K562 (cell line): Measurements from ENCODE around the gene MYLIP. TPM values are rescaled to one million over a fixed set of nuclear protein-coding genes. Genes with fewer than 3 reads are reported as not detected.

Source experiments
- ARID1B ChIP-seq: fragments of 450-650 bp; IDR thresholded peaks from 2 replicates; pipeline ENCODE4 v1.6.1; 2016; ENCODE audit warnings: antibody characterized with exemption, mild to moderate bottlenecking, inconsistent platforms
- BHLHE40 ChIP-seq: IDR thresholded peaks from 2 replicates; pipeline ENCODE4 v1.6.1; 2011; ENCODE audit warnings: low read length, improper control_type of control experiment
- CBFA2T3 ChIP-seq: fragments of 450-650 bp; IDR thresholded peaks from 2 replicates; pipeline ENCODE4 v1.6.1; 2017
- DDX20 ChIP-seq: fragments of 450-650 bp; IDR thresholded peaks from 2 replicates; pipeline ENCODE4 v1.6.1; 2016; ENCODE audit warnings: missing genetic modification characterization, low read depth, mild to moderate bottlenecking, missing compliant biosample characterization, moderate library complexity
- EGR1 ChIP-seq: fragments of 450-650 bp; conservative IDR thresholded peaks from 2 replicates; pipeline ENCODE4 v1.6.1; 2017; ENCODE audit warnings: mild to moderate bottlenecking
- FOS ChIP-seq: IDR thresholded peaks from 3 replicates; pipeline ENCODE4 v1.6.1; 2011; ENCODE audit not compliant: insufficient read length; ENCODE audit errors: extremely low read depth
- FOXK1 ChIP-seq: sonication (generic); formaldehyde crosslinking; IDR thresholded peaks from 2 replicates; pipeline ENCODE4 v1.8.0; 2022; ENCODE audit warnings: missing genetic modification reagents, mild to moderate bottlenecking, borderline replicate concordance
- FOXP1 ChIP-seq: sonication (generic); formaldehyde crosslinking; IDR thresholded peaks from 2 replicates; pipeline ENCODE4 v1.8.0; 2022; ENCODE audit warnings: mild to moderate bottlenecking, missing genetic modification reagents
- HCFC1 ChIP-seq: IDR thresholded peaks from 2 replicates; pipeline ENCODE4 v1.6.1; 2012; ENCODE audit warnings: low read depth, low read length, improper control_type of control experiment
- KAT2B ChIP-seq: IDR thresholded peaks from one replicate; pipeline ENCODE4 v1.6.1; 2012; ENCODE audit warnings: low read depth, mild to moderate bottlenecking, control low read depth, inconsistent platforms, low read length, moderate library complexity
- L3MBTL2 ChIP-seq: fragments of 450-650 bp; IDR thresholded peaks from 2 replicates; pipeline ENCODE4 v1.6.1; 2016; ENCODE audit warnings: mild to moderate bottlenecking, moderate library complexity
- MEF2A ChIP-seq: IDR thresholded peaks from 2 replicates; pipeline ENCODE4 v1.6.1; 2011; ENCODE audit warnings: low read depth, mild to moderate bottlenecking, low read length, moderate library complexity; ENCODE audit not compliant: control insufficient read depth
- RCOR1 ChIP-seq, 2 experiments: IDR thresholded peaks; 2 replicates each; pipeline ENCODE4 v1.6.1; 2012; ENCODE audit warnings: low read depth in 2 of 2, low read length in 2 of 2, borderline replicate concordance in 1 of 2, improper control_type of control experiment in 1 of 2
- RFX5 ChIP-seq: IDR thresholded peaks from 2 replicates; pipeline ENCODE4 v1.6.1; 2011; ENCODE audit warnings: low read depth, mild to moderate bottlenecking, improper control_type of control experiment, low read length
- SOX6 ChIP-seq: fragments of 450-650 bp; IDR thresholded peaks from 2 replicates; pipeline ENCODE4 v1.6.1; 2014; ENCODE audit warnings: mild to moderate bottlenecking
- TEAD4 ChIP-seq, 2 experiments: sonication (generic) in 1 of 2; formaldehyde crosslinking in 1 of 2; IDR thresholded peaks; 2 replicates each; pipeline versions ENCODE4 v1.6.1 to v1.8.0; 2012 to 2022; ENCODE audit warnings: borderline replicate concordance in 1 of 2, inconsistent platforms in 1 of 2, low read length in 1 of 2, mild to moderate bottlenecking in 1 of 2, missing genetic modification reagents in 1 of 2
- TRIM24 ChIP-seq, 2 experiments: fragments of 450-650 bp; IDR thresholded peaks; 2 replicates each; pipeline ENCODE4 v1.6.1; 2016
- U2AF2 ChIP-seq: fragments of 200-400 bp; formaldehyde crosslinking; optimal IDR thresholded peaks from 2 replicates; pipeline ENCODE3; 2017; ENCODE audit warnings: low read depth, mild to moderate bottlenecking, low read length
- ZFP36 ChIP-seq: fragments of 150-350 bp; IDR thresholded peaks from 2 replicates; pipeline ENCODE4 v1.6.1; 2018; ENCODE audit warnings: low read length, low read depth; ENCODE audit not compliant: partially characterized antibody
- polyA plus RNA-seq, 8 experiments: library from polyadenylated mRNA; depleted of rRNA in 4 of 8; stranded (reverse) in 5 of 8; unstranded in 3 of 8; fragments of >200 nt; fragmentation: Nextera tagmentation in 2 of 8; fragmentation: Illumina TruSeq in 1 of 8; extraction: Ambion mirVana in 2 of 8; extraction: Trizol in 1 of 8; gene quantifications; 2 replicates each; pipeline versions ENCODE4 v1.2.1 to v1.2.3, GENCODE V29; 2011 to 2014; ENCODE audit warnings: inconsistent platforms in 1 of 8, missing spikeins in 1 of 8
- total RNA-seq, 7 experiments: library from RNA; depleted of rRNA in 6 of 7; stranded (reverse); fragments of >200 nt in 6 of 7; fragmentation: Illumina TruSeq in 2 of 7; extraction: Trizol in 2 of 7; gene quantifications; 2 replicates each; pipeline versions ENCODE4 v1.2.1 to v1.2.3, GENCODE V29; 2011 to 2021; ENCODE audit warnings: low replicate concordance in 1 of 7
- TF ChIP-seq, protein P1 (sequence below): IDR thresholded peaks from 2 replicates; pipeline ENCODE4 v1.6.1; 2014; ENCODE audit warnings: antibody characterized with exemption
- TF ChIP-seq, protein P2 (sequence below): fragments of 250-450 bp; sonication (Bioruptor Pico); IDR thresholded peaks from 2 replicates; pipeline ENCODE4 v1.5.0; 2021; ENCODE audit warnings: mild to moderate bottlenecking, moderate library complexity
- TF ChIP-seq, protein P3 (sequence below): sonication (generic); formaldehyde crosslinking; IDR thresholded peaks from 2 replicates; pipeline ENCODE4 v1.8.0; 2022; ENCODE audit warnings: missing genetic modification reagents, mild to moderate bottlenecking, borderline replicate concordance

MYLIP gene
- total and polyA plus RNA-seq, 9 of the 15 experiments (the other 6 are each of a cell fraction or from before 2014, with no cell fraction given), result 10.8 to 43.5 (median 31.5) TPM

DNA sequence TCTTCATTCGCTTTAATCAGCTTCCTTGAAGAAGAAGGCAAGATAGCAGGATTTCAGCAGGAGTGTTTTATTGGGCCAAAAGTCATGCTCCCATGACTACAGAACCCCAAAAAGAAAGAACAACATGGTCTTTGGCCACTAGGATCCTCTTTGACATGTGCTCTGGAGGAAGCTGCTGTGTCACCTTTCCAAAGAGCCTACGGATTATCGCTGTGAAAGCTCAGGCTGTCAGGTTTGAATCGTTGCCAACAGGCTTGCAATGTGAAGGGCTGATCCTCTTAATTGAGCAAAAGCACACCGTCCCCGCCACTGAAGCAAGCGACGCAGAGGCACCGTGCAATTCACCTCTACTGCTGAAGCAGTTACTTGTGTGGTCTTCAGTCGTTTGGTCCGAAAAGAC lies 29.0 kb downstream of the MYLIP start (continued):
- no peak for TF ChIP-seq DDX20
- no peak for TF ChIP-seq U2AF2
- TF ChIP-seq EGR1, result no peak
- TF ChIP-seq BHLHE40, result peak; percentile 43; the same call in 1 of the 2 replicates
- no peak for TF ChIP-seq KAT2B
- no peak for TF ChIP-seq FOXP1 (CRISPR knock-in tag)
- TF ChIP-seq ARID1B, result peak; percentile 65
- 0 out of 2 replicates have a peak, but pooled peaks have one; percentile 45 for TF ChIP-seq TEAD4 (IDR thresholded peaks at IDR 0.05; ENCODE audit: low read length)
- TF ChIP-seq TEAD4 (CRISPR knock-in tag; IDR thresholded peaks at IDR 0.05; ENCODE audit: borderline replicate concordance), result no peak
- peak; percentile 12; the same call in 1 of the 2 replicates for TF ChIP-seq SOX6
- TF ChIP-seq CBFA2T3, result peak; percentile 49; the same call in 1 of the 2 replicates
- no peak for TF ChIP-seq FOS
- TF ChIP-seq, protein P1, sequence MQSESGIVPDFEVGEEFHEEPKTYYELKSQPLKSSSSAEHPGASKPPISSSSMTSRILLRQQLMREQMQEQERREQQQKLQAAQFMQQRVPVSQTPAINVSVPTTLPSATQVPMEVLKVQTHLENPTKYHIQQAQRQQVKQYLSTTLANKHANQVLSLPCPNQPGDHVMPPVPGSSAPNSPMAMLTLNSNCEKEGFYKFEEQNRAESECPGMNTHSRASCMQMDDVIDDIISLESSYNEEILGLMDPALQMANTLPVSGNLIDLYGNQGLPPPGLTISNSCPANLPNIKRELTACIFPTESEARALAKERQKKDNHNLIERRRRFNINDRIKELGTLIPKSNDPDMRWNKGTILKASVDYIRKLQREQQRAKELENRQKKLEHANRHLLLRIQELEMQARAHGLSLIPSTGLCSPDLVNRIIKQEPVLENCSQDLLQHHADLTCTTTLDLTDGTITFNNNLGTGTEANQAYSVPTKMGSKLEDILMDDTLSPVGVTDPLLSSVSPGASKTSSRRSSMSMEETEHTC, result peak; percentile 20; the same call in 1 of the 2 replicates
- TF ChIP-seq RCOR1 (IDR thresholded peaks at IDR 0.05; ENCODE audit: borderline replicate concordance in 1 of 2, low read depth in 2 of 2, low read length in 2 of 2), result peak in 1 of 2 experiments; percentile 40; a peak in 1 of 4 replicates
- no peak for TF ChIP-seq ZFP36
- no peak for TF ChIP-seq HCFC1
- no peak for TF ChIP-seq RFX5
- TF ChIP-seq FOXK1 (CRISPR knock-in tag), result 0 out of 2 replicates have a peak, but pooled peaks have one; percentile 62
- no peak for TF ChIP-seq TRIM24 (IDR thresholded peaks at IDR 0.05)
- TF ChIP-seq, protein P2, sequence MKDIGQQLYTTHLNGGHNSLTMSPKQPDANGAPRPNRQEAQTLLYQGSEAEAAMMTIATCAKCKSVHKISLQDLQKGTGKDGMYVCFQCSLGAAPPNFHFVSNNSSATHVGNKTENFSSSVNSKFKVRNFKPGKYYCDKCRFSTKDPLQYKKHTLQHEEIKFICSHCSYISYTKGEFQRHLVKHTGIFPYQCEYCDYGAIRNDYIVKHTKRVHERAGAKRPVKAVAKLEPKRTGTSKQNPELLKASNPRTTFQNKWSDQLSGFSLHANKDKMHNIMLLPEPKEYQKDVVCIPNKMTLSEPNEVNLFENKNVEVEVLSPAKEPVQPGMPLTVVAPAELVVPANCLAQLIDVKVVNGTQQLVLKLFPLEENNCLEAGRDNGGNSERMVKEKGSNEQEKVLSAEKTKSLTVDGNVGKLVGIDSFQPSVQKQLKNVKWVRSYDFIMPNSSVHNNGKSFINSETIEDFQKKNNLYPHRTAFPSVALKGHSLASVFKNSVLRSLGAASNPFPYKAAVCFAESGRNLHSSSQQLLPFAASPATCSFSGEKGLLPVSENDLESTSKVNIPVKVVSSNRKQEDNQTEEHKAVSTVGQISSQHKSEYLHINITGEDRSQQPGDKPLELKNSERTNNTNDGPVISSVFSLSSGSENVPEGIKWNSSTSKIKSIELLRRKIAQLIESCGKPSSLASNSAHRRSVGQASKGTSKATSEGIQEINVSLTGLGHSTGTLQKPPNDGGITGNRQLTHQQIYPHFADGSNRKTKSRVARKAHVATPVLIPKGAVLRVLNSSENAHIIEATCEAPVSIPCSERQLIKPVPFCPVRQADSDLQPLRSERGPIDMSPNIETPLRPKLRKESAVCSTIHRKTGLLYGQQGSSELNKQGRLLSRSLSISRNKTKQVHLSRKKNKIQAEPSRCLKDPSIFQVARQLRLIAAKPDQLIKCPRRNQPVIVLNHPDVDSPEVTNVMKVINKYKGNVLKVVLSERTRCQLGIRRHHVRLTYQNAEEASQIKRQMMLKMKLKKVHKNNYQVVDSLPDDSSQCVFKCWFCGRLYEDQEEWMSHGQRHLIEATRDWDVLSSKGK (CRISPR knock-in tag), result no peak
- TF ChIP-seq, protein P3, sequence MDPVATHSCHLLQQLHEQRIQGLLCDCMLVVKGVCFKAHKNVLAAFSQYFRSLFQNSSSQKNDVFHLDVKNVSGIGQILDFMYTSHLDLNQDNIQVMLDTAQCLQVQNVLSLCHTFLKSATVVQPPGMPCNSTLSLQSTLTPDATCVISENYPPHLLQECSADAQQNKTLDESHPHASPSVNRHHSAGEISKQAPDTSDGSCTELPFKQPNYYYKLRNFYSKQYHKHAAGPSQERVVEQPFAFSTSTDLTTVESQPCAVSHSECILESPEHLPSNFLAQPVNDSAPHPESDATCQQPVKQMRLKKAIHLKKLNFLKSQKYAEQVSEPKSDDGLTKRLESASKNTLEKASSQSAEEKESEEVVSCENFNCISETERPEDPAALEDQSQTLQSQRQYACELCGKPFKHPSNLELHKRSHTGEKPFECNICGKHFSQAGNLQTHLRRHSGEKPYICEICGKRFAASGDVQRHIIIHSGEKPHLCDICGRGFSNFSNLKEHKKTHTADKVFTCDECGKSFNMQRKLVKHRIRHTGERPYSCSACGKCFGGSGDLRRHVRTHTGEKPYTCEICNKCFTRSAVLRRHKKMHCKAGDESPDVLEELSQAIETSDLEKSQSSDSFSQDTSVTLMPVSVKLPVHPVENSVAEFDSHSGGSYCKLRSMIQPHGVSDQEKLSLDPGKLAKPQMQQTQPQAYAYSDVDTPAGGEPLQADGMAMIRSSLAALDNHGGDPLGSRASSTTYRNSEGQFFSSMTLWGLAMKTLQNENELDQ (CRISPR knock-in tag), result no peak
- TF ChIP-seq L3MBTL2, result peak; percentile 94
- no peak for TF ChIP-seq MEF2A
